IMR-90 (cell line): ENCODE results near the gene SOX9. TPM values are rescaled to one million over a fixed set of nuclear protein-coding genes. Genes with fewer than 3 reads are reported as not detected.

Experiments used
- ATAC-seq: fragments of 200-7000 bp; cut with Tn5 transposase; 2 replicates; pipeline ENCODE4 v1.9.1; 2020; ENCODE audit warnings: low read depth, mild to moderate bottlenecking, moderate library complexity
- BruUV-seq: library from RNA; stranded (reverse); fragments of 400-500 nt; replicated peaks from 2 replicates; lab custom pipeline; 2021; lab: Mats Ljungman, UMichigan
- CTCF ChIA-PET: fragments of 300-600 bp; formaldehyde crosslinking; extraction: SDS; loops from one replicate; lab custom pipeline; 2021; ENCODE audit warnings: antibody characterized with exemption; lab: Yijun Ruan, JAX
- POLR2A ChIA-PET: fragments of 300-600 bp; sonication (Branson Sonifier 250); formaldehyde crosslinking; loops from one replicate; lab custom pipeline; 2022; ENCODE audit warnings: antibody characterized with exemption; ENCODE audit not compliant: unreplicated experiment; lab: Charles Lee
- DNase-seq: peaks from one replicate; pipeline ENCODE4 v3.0.0; 2013
- H2AFZ ChIP-seq: replicated peaks from 2 replicates; pipeline ENCODE3; 2013; ENCODE audit warnings: low read length, mild to moderate bottlenecking; ENCODE audit not compliant: poor library complexity
- H2AK5ac ChIP-seq: 2 replicates; pipeline ENCODE4 v1.6.1; 2013; ENCODE audit warnings: low read depth, low read length, inconsistent platforms
- H2AK9ac ChIP-seq: replicated peaks from 2 replicates; pipeline ENCODE3; 2013; ENCODE audit warnings: mild to moderate bottlenecking, low read depth, low read length, moderate library complexity; ENCODE audit not compliant: poor library complexity
- H2BK120ac ChIP-seq: 2 replicates; pipeline ENCODE4 v1.6.1; 2013; ENCODE audit warnings: low read depth, low read length, inconsistent platforms
- H2BK15ac ChIP-seq: 3 replicates; pipeline ENCODE4 v1.6.1; 2013; ENCODE audit warnings: low read depth, low read length, inconsistent platforms
- H2BK20ac ChIP-seq: 2 replicates; pipeline ENCODE4 v1.6.1; 2013; ENCODE audit warnings: low read depth, mild to moderate bottlenecking, inconsistent platforms, low read length, moderate library complexity
- H2BK5ac ChIP-seq: 2 replicates; pipeline ENCODE4 v1.6.1; 2013; ENCODE audit warnings: mild to moderate bottlenecking, low read depth, low read length, inconsistent platforms; ENCODE audit not compliant: poor library complexity, severe bottlenecking
- H3K14ac ChIP-seq: replicated peaks from 2 replicates; pipeline ENCODE4 v1.6.1; 2013; ENCODE audit warnings: low read depth, low read length, inconsistent platforms
- H3K18ac ChIP-seq: 2 replicates; pipeline ENCODE4 v1.6.1; 2013; ENCODE audit warnings: low read depth, low read length, control low read depth
- H3K23ac ChIP-seq: 2 replicates; pipeline ENCODE4 v1.6.1; 2013; ENCODE audit warnings: low read depth, low read length, inconsistent platforms
- H3K27ac ChIP-seq: 2 replicates; pipeline ENCODE4 v1.5.1; 2013; ENCODE audit warnings: mild to moderate bottlenecking, control low read depth, low read length; ENCODE audit not compliant: insufficient read depth
- H3K27me3 ChIP-seq: 2 replicates; pipeline ENCODE4 v1.6.1; 2013; ENCODE audit warnings: low read length; ENCODE audit not compliant: control insufficient read depth, insufficient read depth
- H3K36me3 ChIP-seq: 2 replicates; pipeline ENCODE4 v1.6.1; 2013; ENCODE audit warnings: low read length, mixed read lengths; ENCODE audit not compliant: control insufficient read depth, insufficient read depth
- H3K4ac ChIP-seq: 2 replicates; pipeline ENCODE4 v1.6.1; 2013; ENCODE audit warnings: low read depth, low read length, inconsistent platforms
- H3K4me1 ChIP-seq: 2 replicates; pipeline ENCODE4 v1.6.1; 2013; ENCODE audit warnings: low read length, mixed read lengths; ENCODE audit not compliant: control insufficient read depth, insufficient read depth
- H3K4me2 ChIP-seq: 2 replicates; pipeline ENCODE4 v1.6.1; 2013; ENCODE audit warnings: low read depth, mild to moderate bottlenecking, control low read depth, low read length, moderate library complexity
- H3K4me3 ChIP-seq: 2 replicates; pipeline ENCODE4 v1.5.1; 2013; ENCODE audit warnings: low read depth, mild to moderate bottlenecking, control low read depth, low read length, moderate library complexity; ENCODE audit not compliant: insufficient read depth
- H3K56ac ChIP-seq: 2 replicates; pipeline ENCODE4 v1.6.1; 2013; ENCODE audit warnings: low read length, inconsistent platforms; ENCODE audit not compliant: insufficient read depth; ENCODE audit errors: extremely low read depth
- H3K79me1 ChIP-seq, 2 experiments: 2 replicates each; pipeline ENCODE4 v1.6.1; 2013; ENCODE audit warnings: low read length in 2 of 2, inconsistent platforms in 1 of 2, low read depth in 1 of 2
- H3K9ac ChIP-seq: 2 replicates; pipeline ENCODE4 v1.6.1; 2013; ENCODE audit warnings: low read depth, low read length, control low read depth
- H3K9me1 ChIP-seq: 2 replicates; pipeline ENCODE4 v1.6.1; 2013; ENCODE audit warnings: low read length, inconsistent platforms; ENCODE audit not compliant: insufficient read depth
- H3K9me3 ChIP-seq: 2 replicates; pipeline ENCODE4 v1.6.1; 2013; ENCODE audit warnings: low read length; ENCODE audit not compliant: control insufficient read depth, insufficient read depth
- H4K20me1 ChIP-seq: 2 replicates; pipeline ENCODE4 v1.6.1; 2013; ENCODE audit warnings: low read length, inconsistent platforms; ENCODE audit not compliant: insufficient read depth
- H4K5ac ChIP-seq: 2 replicates; pipeline ENCODE4 v1.6.1; 2013; ENCODE audit warnings: mild to moderate bottlenecking, low read depth, low read length, control low read depth
- H4K8ac ChIP-seq, 2 experiments: 2 replicates each; pipeline ENCODE4 v1.6.1; 2013; ENCODE audit warnings: low read depth in 2 of 2, low read length in 2 of 2, control low read depth in 1 of 2, inconsistent platforms in 1 of 2
- H4K91ac ChIP-seq: 2 replicates; pipeline ENCODE4 v1.6.1; 2013; ENCODE audit warnings: low read depth, low read length, inconsistent platforms; ENCODE audit not compliant: insufficient read depth
- BHLHE40 ChIP-seq: fragments of 150-350 bp; IDR thresholded peaks from 2 replicates; pipeline ENCODE4 v1.6.1; 2016; ENCODE audit warnings: mild to moderate bottlenecking, low read depth, low read length
- CEBPB ChIP-seq: IDR thresholded peaks from 2 replicates; pipeline ENCODE4 v1.6.1; 2012; ENCODE audit warnings: low read depth, low read length, improper control_type of control experiment
- FOS ChIP-seq: fragments of 150-350 bp; IDR thresholded peaks from 2 replicates; pipeline ENCODE4 v1.6.1; 2016; ENCODE audit warnings: low read depth, low read length
- MAFK ChIP-seq: IDR thresholded peaks from 2 replicates; pipeline ENCODE4 v1.6.1; 2012; ENCODE audit warnings: low read depth, low read length, improper control_type of control experiment
- MXI1 ChIP-seq: IDR thresholded peaks from 2 replicates; pipeline ENCODE4 v1.6.1; 2012; ENCODE audit warnings: low read depth, mild to moderate bottlenecking, low read length, moderate library complexity, borderline replicate concordance
- POLR2A ChIP-seq: IDR thresholded peaks from 2 replicates; pipeline ENCODE4 v1.6.1; 2012; ENCODE audit warnings: mild to moderate bottlenecking, low read depth, low read length
- RAD21 ChIP-seq: IDR thresholded peaks from 2 replicates; pipeline ENCODE4 v1.6.1; 2012; ENCODE audit warnings: low read length, improper control_type of control experiment
- SMC3 ChIP-seq: fragments of 150-350 bp; IDR thresholded peaks from 2 replicates; pipeline ENCODE4 v1.6.1; 2016; ENCODE audit warnings: low read depth, mild to moderate bottlenecking, antibody characterized with exemption, low read length, moderate library complexity
- WGBS, 2 experiments: methylation state at CpG; one replicate each; pipeline versions ENCODE4 v1.1.5 to v1.1.7; 2013; ENCODE audit warnings: missing lambda C conversion rate in 2 of 2; ENCODE audit not compliant: insufficient read length in 1 of 2; ENCODE audit errors: extremely low coverage in 2 of 2; 5-methylcytosine and 5-hydroxymethylcytosine counted together
- dilution Hi-C: fragments of 300-500 bp; cut with HindIII; formaldehyde crosslinking; loops from one replicate; pipeline ENCODE4 v1.14.3; 2018; ENCODE audit warnings: low sequenced_read_pairs; ENCODE audit not compliant: unreplicated experiment
- in situ Hi-C: fragments of 300-500 bp; cut with MboI; formaldehyde crosslinking; loops from 3 replicates; pipeline ENCODE4 v1.14.3; 2019; ENCODE audit warnings: low sequenced_read_pairs, inconsistent platforms, mixed read lengths
- intact Hi-C: fragments of 100-400 bp; cut with micrococcal nuclease; formaldehyde crosslinking; loops from 2 replicates; pipeline ENCODE4 v1.10.0; 2022
- polyA plus RNA-seq, 3 experiments: library from polyadenylated mRNA; depleted of rRNA; stranded (reverse); fragments of >200 nt; gene quantifications; 2 replicates each; pipeline ENCODE4 v1.2.3, GENCODE V29; 2012; ENCODE audit warnings: low replicate concordance in 1 of 3
- total RNA-seq: library from RNA; depleted of rRNA; stranded (reverse); fragments of >200 nt; gene quantifications from 2 replicates; pipeline ENCODE4 v1.2.3, GENCODE V29; 2012
- TF ChIP-seq, protein P1 (sequence below): fragments of 150-350 bp; IDR thresholded peaks from 2 replicates; pipeline ENCODE4 v1.6.1; 2017; ENCODE audit warnings: mild to moderate bottlenecking, antibody characterized with exemption, low read length, low read depth
- TF ChIP-seq, protein P2 (sequence below): conservative IDR thresholded peaks from 2 replicates; pipeline ENCODE4 v1.5.1; 2012; ENCODE audit warnings: mild to moderate bottlenecking, low read depth, low read length, improper control_type of control experiment

SOX9 gene
- total and polyA plus RNA-seq, 2 of the 4 experiments (the other 2 are of a cell fraction), result 4.1 to 12.7 TPM

- CTCF ChIA-PET, result interaction anchor here (1.0 kb wide), 1 partner anchor 135 kb away, joined by 4 read pairs; no protein-coding TSS in a partner anchor
- Histone ChIP-seq H3K18ac (no peak overlapping the region), H4K8ac (no peak overlapping the region), H3K27ac (no peak overlapping the region), H3K4me1 (peaks cover 2% of the 10 kb centered on the region; the same call in 1 of the 2 replicates), H3K4me2 (no peak overlapping the region), H2BK20ac (no peak overlapping the region), H4K20me1 (no peaks in the 10 kb centered on the region), H3K14ac (no peak overlapping the region), H2AK9ac (no peak overlapping the region), H3K36me3 (no peaks in the 10 kb centered on the region), H2AFZ (no peak overlapping the region), H4K5ac (no peak overlapping the region), H3K9ac (no peak overlapping the region), H3K27me3 (no peaks in the 10 kb centered on the region), H3K23ac (no peak overlapping the region), H2BK120ac (no peak overlapping the region), H3K4ac (no peak overlapping the region), H3K79me1 (no peaks in the 10 kb centered on the region), H2BK15ac (no peak overlapping the region), H2BK5ac (no peak overlapping the region), H2AK5ac (no peak overlapping the region; the same call in 1 of the 2 replicates), H3K4me3 (no peak overlapping the region), H3K56ac (no peak overlapping the region), H3K9me3 (no peaks in the 10 kb centered on the region), H3K9me1 (no peaks in the 10 kb centered on the region), H4K91ac (no peak overlapping the region)
- POLR2A ChIA-PET, result no interaction called here
- in situ Hi-C loops (loop anchor here (10.0 kb wide), 1 partner anchor 622 kb away; no protein-coding TSS in a partner anchor), dilution Hi-C loops (no loop called here), intact Hi-C loops (no loop called here)
- no CpG with 5 or more reads among the region's 5 CpGs for WGBS, 2 experiments
- no peak for TF ChIP-seq FOS
- TF ChIP-seq RAD21, result no peak
- TF ChIP-seq, protein P1, sequence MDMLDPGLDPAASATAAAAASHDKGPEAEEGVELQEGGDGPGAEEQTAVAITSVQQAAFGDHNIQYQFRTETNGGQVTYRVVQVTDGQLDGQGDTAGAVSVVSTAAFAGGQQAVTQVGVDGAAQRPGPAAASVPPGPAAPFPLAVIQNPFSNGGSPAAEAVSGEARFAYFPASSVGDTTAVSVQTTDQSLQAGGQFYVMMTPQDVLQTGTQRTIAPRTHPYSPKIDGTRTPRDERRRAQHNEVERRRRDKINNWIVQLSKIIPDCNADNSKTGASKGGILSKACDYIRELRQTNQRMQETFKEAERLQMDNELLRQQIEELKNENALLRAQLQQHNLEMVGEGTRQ, result no peak
- TF ChIP-seq SMC3, result no peak
- TF ChIP-seq BHLHE40, result no peak
- TF ChIP-seq, protein P2, sequence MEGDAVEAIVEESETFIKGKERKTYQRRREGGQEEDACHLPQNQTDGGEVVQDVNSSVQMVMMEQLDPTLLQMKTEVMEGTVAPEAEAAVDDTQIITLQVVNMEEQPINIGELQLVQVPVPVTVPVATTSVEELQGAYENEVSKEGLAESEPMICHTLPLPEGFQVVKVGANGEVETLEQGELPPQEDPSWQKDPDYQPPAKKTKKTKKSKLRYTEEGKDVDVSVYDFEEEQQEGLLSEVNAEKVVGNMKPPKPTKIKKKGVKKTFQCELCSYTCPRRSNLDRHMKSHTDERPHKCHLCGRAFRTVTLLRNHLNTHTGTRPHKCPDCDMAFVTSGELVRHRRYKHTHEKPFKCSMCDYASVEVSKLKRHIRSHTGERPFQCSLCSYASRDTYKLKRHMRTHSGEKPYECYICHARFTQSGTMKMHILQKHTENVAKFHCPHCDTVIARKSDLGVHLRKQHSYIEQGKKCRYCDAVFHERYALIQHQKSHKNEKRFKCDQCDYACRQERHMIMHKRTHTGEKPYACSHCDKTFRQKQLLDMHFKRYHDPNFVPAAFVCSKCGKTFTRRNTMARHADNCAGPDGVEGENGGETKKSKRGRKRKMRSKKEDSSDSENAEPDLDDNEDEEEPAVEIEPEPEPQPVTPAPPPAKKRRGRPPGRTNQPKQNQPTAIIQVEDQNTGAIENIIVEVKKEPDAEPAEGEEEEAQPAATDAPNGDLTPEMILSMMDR, result no peak
- no peak for TF ChIP-seq MAFK
- TF ChIP-seq POLR2A, result no peak
- TF ChIP-seq MXI1, result no peak
- no peak for TF ChIP-seq CEBPB
- ATAC-seq, result no peak
- no peak for DNase-seq
- BruUV-seq, result no TSS peak
Measured at GRCh38 chr17:72107100-72107499, 13.7 kb upstream of the SOX9 start.
